Kidney (tissue), 14 donors: Measurements from ENCODE around the gene PHACTR3. TPM values are rescaled to one million over a fixed set of nuclear protein-coding genes. Genes with fewer than 3 reads are reported as not detected.

ENCODE experiments used
- DNase-seq, 5 donors: peaks; one replicate each; pipeline ENCODE4 v3.0.0-alpha.2; 2013 to 2020
- FAIRE-seq: peaks from 2 replicates; lab custom pipeline; 2012; peaks lifted over from hg19 to GRCh38; lab: Jason Lieb, UNC
- H3K27ac ChIP-seq, 2 donors: one replicate each; pipeline ENCODE4 v1.7.0; 2013; ENCODE audit warnings: low read depth in 2 of 2, low read length in 2 of 2, inconsistent platforms in 1 of 2
- H3K27me3 ChIP-seq: one replicate; pipeline ENCODE4 v1.7.1; 2013; ENCODE audit warnings: low read length, inconsistent platforms; ENCODE audit not compliant: control insufficient read depth, insufficient read depth
- H3K36me3 ChIP-seq, 3 donors: one replicate each; pipeline versions ENCODE4 v1.7.0 to v1.7.1; 2013; ENCODE audit warnings: low read length in 3 of 3, control low read depth in 1 of 3, inconsistent platforms in 1 of 3; ENCODE audit not compliant: insufficient read depth in 3 of 3, control insufficient read depth in 2 of 3
- H3K4me1 ChIP-seq, 3 donors: one replicate each; pipeline versions ENCODE4 v1.7.0 to v1.7.1; 2013; ENCODE audit warnings: low read length in 3 of 3, inconsistent platforms in 1 of 3, low read depth in 1 of 3; ENCODE audit not compliant: control insufficient read depth in 2 of 3, insufficient read depth in 2 of 3
- H3K4me3 ChIP-seq, 3 donors: one replicate each; pipeline versions ENCODE4 v1.7.0 to v1.8.1; 2013; ENCODE audit warnings: low read length in 3 of 3, control low read depth in 1 of 3, inconsistent platforms in 1 of 3
- H3K9ac ChIP-seq, 3 donors: one replicate each; pipeline versions ENCODE4 v1.7.0 to v1.7.1; 2013; ENCODE audit warnings: low read length in 3 of 3, control low read depth in 1 of 3, inconsistent platforms in 1 of 3
- H3K9me3 ChIP-seq, 3 donors: one replicate each; pipeline versions ENCODE4 v1.7.0 to v1.7.1; 2013; ENCODE audit warnings: low read length in 3 of 3, control low read depth in 1 of 3, inconsistent platforms in 1 of 3; ENCODE audit not compliant: control insufficient read depth in 2 of 3, insufficient read depth in 1 of 3
- CTCF ChIP-seq: IDR thresholded peaks from 3 replicates; pipeline ENCODE4 v1.5.1; 2012; ENCODE audit warnings: mild to moderate bottlenecking, moderate library complexity, borderline replicate concordance; ENCODE audit not compliant: insufficient read depth; ENCODE audit errors: extremely low read depth
- intact Hi-C: fragments of 100-400 bp; cut with DNase I; formaldehyde crosslinking; loops from one replicate; pipeline ENCODE4 v1.11.1; 2022
- polyA plus RNA-seq: library from polyadenylated mRNA; stranded (reverse); fragments of 350-450 nt; fragmentation: Illumina TruSeq; extraction: RNeasy Lipid Tissue Mini Kit (QIAGEN cat#74804); gene quantifications from one replicate; pipeline ENCODE4 v1.2.3, GENCODE V29; 2014; ENCODE audit warnings: low read depth, low replicate concordance; ENCODE audit not compliant: insufficient read depth
- total RNA-seq: library from RNA; stranded (reverse); fragmentation: NEBNext Ultra II Directional; extraction: Animal tissue kit (Norgen Biotek cat#: 25700); gene quantifications from one replicate; pipeline ENCODE4 v1.2.1, GENCODE V29; 2021
- donor health status: control.
- donor health status: control.
- donor health status: control.
- donor health status: control.
- donor health status: control.
- donor health status: DM: yes; HTN: yes; CAD: no.
- donor health status: Normal renal cell carcinoma (clear cell type).

Gene PHACTR3
- total and polyA plus RNA-seq, 2 donors from 2014 or later: 1.7 to 12.3 TPM

GRCh38 chr20:59736366-59736765 is 132.0 kb downstream of the PHACTR3 start:
- Histone ChIP-seq H3K9me3 (no peaks in the 10 kb centered on the region), H3K9ac (no peak overlapping the region), H3K27ac (no peak overlapping the region), H3K4me3 (no peak overlapping the region), H3K27me3 (no peaks in the 10 kb centered on the region), H3K36me3 (no peaks in the 10 kb centered on the region), H3K4me1 (no peaks in the 10 kb centered on the region)
- DNase-seq: no peak
- intact Hi-C loops: no loop called here
- no peak for TF ChIP-seq CTCF
- no peak for FAIRE-seq

GRCh38 chr20:59737073-59737666 is 132.8 kb downstream of the PHACTR3 start:
- no peak overlapping the region for H3K9ac ChIP-seq
- intact Hi-C loops: no loop called here
- no peaks in the 10 kb centered on the region for H3K27me3 ChIP-seq
- DNase-seq: no peak
- no peak for TF ChIP-seq CTCF
- no peaks in the 10 kb centered on the region for H3K9me3 ChIP-seq
- no peak overlapping the region for H3K27ac ChIP-seq
- no peaks in the 10 kb centered on the region for H3K4me1 ChIP-seq
- no peaks in the 10 kb centered on the region for H3K36me3 ChIP-seq
- H3K4me3 ChIP-seq: no peak overlapping the region
- FAIRE-seq: no peak

GRCh38 chr20:59737816-59738215 is 133.5 kb downstream of the PHACTR3 start:
- Histone ChIP-seq H3K9me3 (no peaks in the 10 kb centered on the region), H3K36me3 (no peaks in the 10 kb centered on the region), H3K4me3 (no peak overlapping the region), H3K27ac (no peak overlapping the region), H3K27me3 (no peaks in the 10 kb centered on the region), H3K4me1 (no peaks in the 10 kb centered on the region), H3K9ac (no peak overlapping the region)
- no peak for TF ChIP-seq CTCF
- no peak for DNase-seq
- intact Hi-C loops: no loop called here
- FAIRE-seq: no peak

GRCh38 chr20:59738851-59739250 is 134.5 kb downstream of the PHACTR3 start:
- intact Hi-C loops: no loop called here
- H3K9ac ChIP-seq: no peak overlapping the region
- no peaks in the 10 kb centered on the region for H3K9me3 ChIP-seq
- H3K4me1 ChIP-seq: no peaks in the 10 kb centered on the region
- H3K27me3 ChIP-seq: no peaks in the 10 kb centered on the region
- TF ChIP-seq CTCF: no peak
- DNase-seq (no peak), FAIRE-seq (no peak)
- no peak overlapping the region for H3K4me3 ChIP-seq
- H3K36me3 ChIP-seq: no peaks in the 10 kb centered on the region
- H3K27ac ChIP-seq: no peak overlapping the region
